ENCODE results near the gene ENAH. TPM values are rescaled to one million over a fixed set of nuclear protein-coding genes. Genes with fewer than 3 reads are reported as not detected.

Gene ENAH
- total RNA-seq, 1 experiment from 2014 or later: 100 TPM

GRCh38 chr1:225592362-225593025, 60.4 kb downstream of the ENAH start:
- no peaks in the 10 kb centered on the region for H3K36me3 ChIP-seq (ENCODE audit: control insufficient read depth in 1 of 2, insufficient read depth in 2 of 2, low read length in 2 of 2)
- no peaks in the 10 kb centered on the region for H3K9me3 ChIP-seq (ENCODE audit: control insufficient read depth in 1 of 2, insufficient read depth in 1 of 2, low read depth in 1 of 2, low read length in 2 of 2)
- no peak overlapping the region for H3K4me2 ChIP-seq (ENCODE audit: low read length)
- H3K9ac ChIP-seq (ENCODE audit: low read length): no peak overlapping the region
- POLR2A ChIA-PET: no interaction called here
- intact Hi-C loops (cut with micrococcal nuclease): no loop called here
- H2AFZ ChIP-seq (ENCODE audit: low read depth, low read length, poor library complexity, severe bottlenecking): no peak overlapping the region
- H3K79me2 ChIP-seq (ENCODE audit: insufficient read depth, low read length): peaks cover 71% of the 10 kb centered on the region
- ATAC-seq: no peak
- H3K4me3 ChIP-seq (replicated peaks in 1 of 2; ENCODE audit: low read depth in 1 of 2, low read length in 2 of 2): no peak overlapping the region
- peaks cover 4% of the 10 kb centered on the region; the same call in 1 of the 2 replicates for H4K20me1 ChIP-seq (ENCODE audit: insufficient read depth)
- DNase-seq (ENCODE audit: low read depth, low spot score): no peak
- no TSS peak for BruUV-seq (replicated peaks)
- no peaks in the 10 kb centered on the region for H3K9me2 ChIP-seq (ENCODE audit: insufficient read depth)
- H3K27me3 ChIP-seq (ENCODE audit: insufficient read depth, low read length): no peaks in the 10 kb centered on the region
- TF ChIP-seq SRF (IDR thresholded peaks at IDR 0.05; ENCODE audit: low read depth) (no peak), ZFX (IDR thresholded peaks at IDR 0.05) (no peak), SP1 (IDR thresholded peaks at IDR 0.05; ENCODE audit: low read depth) (no peak), SIN3A (IDR thresholded peaks at IDR 0.05; ENCODE audit: low read depth) (no peak), EZH2phosphoT487 (IDR thresholded peaks at IDR 0.05; ENCODE audit: borderline replicate concordance) (no peak), CEBPB (IDR thresholded peaks at IDR 0.05; ENCODE audit: low read depth) (no peak), EZH2 (IDR thresholded peaks at IDR 0.05) (no peak), MAX (IDR thresholded peaks at IDR 0.05) (no peak), RAD21 (IDR thresholded peaks at IDR 0.05; ENCODE audit: low read depth) (no peak), JUND (IDR thresholded peaks at IDR 0.05) (no peak), ELF1 (IDR thresholded peaks at IDR 0.05; ENCODE audit: borderline replicate concordance, low read depth) (no peak), POLR2AphosphoS5 (IDR thresholded peaks at IDR 0.05; ENCODE audit: low read depth, low read length) (no peak)
- TF ChIP-seq, protein P1, sequence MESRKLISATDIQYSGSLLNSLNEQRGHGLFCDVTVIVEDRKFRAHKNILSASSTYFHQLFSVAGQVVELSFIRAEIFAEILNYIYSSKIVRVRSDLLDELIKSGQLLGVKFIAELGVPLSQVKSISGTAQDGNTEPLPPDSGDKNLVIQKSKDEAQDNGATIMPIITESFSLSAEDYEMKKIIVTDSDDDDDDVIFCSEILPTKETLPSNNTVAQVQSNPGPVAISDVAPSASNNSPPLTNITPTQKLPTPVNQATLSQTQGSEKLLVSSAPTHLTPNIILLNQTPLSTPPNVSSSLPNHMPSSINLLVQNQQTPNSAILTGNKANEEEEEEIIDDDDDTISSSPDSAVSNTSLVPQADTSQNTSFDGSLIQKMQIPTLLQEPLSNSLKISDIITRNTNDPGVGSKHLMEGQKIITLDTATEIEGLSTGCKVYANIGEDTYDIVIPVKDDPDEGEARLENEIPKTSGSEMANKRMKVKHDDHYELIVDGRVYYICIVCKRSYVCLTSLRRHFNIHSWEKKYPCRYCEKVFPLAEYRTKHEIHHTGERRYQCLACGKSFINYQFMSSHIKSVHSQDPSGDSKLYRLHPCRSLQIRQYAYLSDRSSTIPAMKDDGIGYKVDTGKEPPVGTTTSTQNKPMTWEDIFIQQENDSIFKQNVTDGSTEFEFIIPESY (IDR thresholded peaks at IDR 0.05; ENCODE audit: extremely low read depth, insufficient replicate concordance, low read length): no peak
- CTCF ChIA-PET: no interaction called here
- no peaks in the 10 kb centered on the region for H3K4me1 ChIP-seq (ENCODE audit: control insufficient read depth in 1 of 2, insufficient read depth in 2 of 2, low read length in 2 of 2)
- RAD21 ChIA-PET (ENCODE audit: low non-redundant PET in 1 of 2, low total read pairs in 2 of 2, uncharacterized antibody in 2 of 2, unreplicated experiment in 2 of 2): no interaction called here
- no peak overlapping the region for H3K27ac ChIP-seq (ENCODE audit: low read depth, low read length)
